ENCODE results near the gene CBL. TPM values are rescaled to one million over a fixed set of nuclear protein-coding genes. Genes with fewer than 3 reads are reported as not detected.
A peak's percentile ranks its signal among the peaks of the same experiment; 100 is the strongest.

CBL gene
- total and polyA plus RNA-seq, 10 of the 15 experiments (the other 5 are each of a cell fraction or from before 2014, with no cell fraction given) = 3.9 to 27.1 (median 9.5) TPM

GRCh38 chr11:119318240-119319135, 112.3 kb downstream of the CBL start:
- SMC1A ChIA-PET (ENCODE audit: uncharacterized antibody, unreplicated experiment) = interaction anchor here (1.0 to 3.5 kb wide), 3 partner anchors 19 to 112 kb away, joined by 3 to 14 read pairs (median 3); partner anchors contain the start of gene CBL
- Histone ChIP-seq H3K79me2 (ENCODE audit: control insufficient read depth, insufficient read depth, low read length) (no peaks in the 10 kb centered on the region), H3K4me2 (ENCODE audit: control insufficient read depth, insufficient read depth) (peak overlapping the region; percentile 50), H3K4me1 (ENCODE audit: control insufficient read depth, insufficient read depth, low read length) (peaks cover 48% of the 10 kb centered on the region), H3K27me3 (replicated peaks in 1 of 2; ENCODE audit: control insufficient read depth in 2 of 2, insufficient read depth in 2 of 2, low read length in 1 of 2) (peaks cover 1 to 15% of the 10 kb centered on the region in 2 experiments; a peak in 3 of 4 replicates), H3K9ac (ENCODE audit: control insufficient read depth, insufficient read depth, low read length) (peak overlapping the region; percentile 34; the same call in 1 of the 2 replicates), H3K9me3 (replicated peaks; ENCODE audit: control insufficient read depth, insufficient read depth, low read length) (no peaks in the 10 kb centered on the region), H3K4me3 (no peak overlapping the region), H3K27ac (ENCODE audit: control insufficient read depth, insufficient read depth) (peak overlapping the region; percentile 58), H4K20me1 (ENCODE audit: control insufficient read depth, insufficient read depth) (no peaks in the 10 kb centered on the region), H2AFZ (ENCODE audit: control insufficient read depth, low read depth, low read length) (peak overlapping the region; percentile 6), H3K36me3 (ENCODE audit: control insufficient read depth in 2 of 2, insufficient read depth in 2 of 2, low read length in 1 of 2) (no peaks in the 10 kb centered on the region)
- intact Hi-C loops (cut with micrococcal nuclease; ENCODE audit: unreplicated experiment) (no loop called here), in situ Hi-C loops (cut with MboI) (no loop called here)
- BruUV-seq (replicated peaks) = no TSS peak
- POLR2A ChIA-PET = interaction anchor here (0.6 to 1.7 kb wide), 13 partner anchors 8 to 197 kb away, joined by 3 to 7 read pairs (median 3); partner anchors contain the start of genes CBL, HINFP and RNF26
- 32% methylated on average over 22 of the region's 22 CpGs for WGBS (ENCODE audit: insufficient coverage, insufficient replicate concordance, low lambda C conversion rate, missing lambda C conversion rate)
- RAD21 ChIA-PET (ENCODE audit: unreplicated experiment) = interaction anchor here (0.5 to 1.2 kb wide), 5 partner anchors 10 to 251 kb away, joined by 3 to 5 read pairs (median 3); partner anchors contain the start of gene VPS11
- DNase-seq (ENCODE audit: low read depth, low spot score) (peak; percentile 70), ATAC-seq (peak; percentile 43), FAIRE-seq (peak; percentile 85)
- CTCF ChIA-PET = interaction anchor here (0.7 to 1.5 kb wide), 6 partner anchors 8 to 150 kb away, joined by 3 to 7 read pairs (median 4); partner anchors contain the start of genes NLRX1 and RNF26
- TF ChIP-seq KLF5 (IDR thresholded peaks at IDR 0.05; ENCODE audit: partially characterized antibody) (no peak), MEF2A (IDR thresholded peaks at IDR 0.05; ENCODE audit: insufficient read depth, low read depth, low read length) (no peak), BACH1 (IDR thresholded peaks at IDR 0.05; ENCODE audit: borderline replicate concordance) (no peak), SMAD1 (IDR thresholded peaks at IDR 0.05; ENCODE audit: low read depth, partially characterized antibody) (no peak), SUPT20H (IDR thresholded peaks at IDR 0.05; ENCODE audit: borderline replicate concordance, control insufficient read depth, low read depth, low read length) (no peak), NFYB (IDR thresholded peaks at IDR 0.05; ENCODE audit: insufficient read depth, low read depth, low read length) (no peak), TCF7 (IDR thresholded peaks at IDR 0.05; ENCODE audit: borderline replicate concordance) (no peak), CHD4 (IDR thresholded peaks at IDR 0.05) (no peak), USF1 (IDR thresholded peaks at IDR 0.05; ENCODE audit: borderline replicate concordance, extremely low read length, insufficient read depth, low read depth, low read length) (no peak), RFX5 (IDR thresholded peaks at IDR 0.05; ENCODE audit: low read depth, low read length) (no peak), ZSCAN29 (IDR thresholded peaks at IDR 0.05) (no peak), NFXL1 (IDR thresholded peaks at IDR 0.05; ENCODE audit: borderline replicate concordance) (no peak), NFYA (IDR thresholded peaks at IDR 0.05; ENCODE audit: borderline replicate concordance, low read depth, low read length) (no peak), CHD1 (IDR thresholded peaks at IDR 0.05; ENCODE audit: low read depth, low read length) (no peak), SIN3A (IDR thresholded peaks at IDR 0.05; ENCODE audit: low read depth, low read length) (no peak), BRCA1 (IDR thresholded peaks at IDR 0.05; ENCODE audit: low read depth, low read length) (no peak), CEBPB (IDR thresholded peaks at IDR 0.05; ENCODE audit: borderline replicate concordance in 1 of 2, low read depth in 2 of 2, low read length in 2 of 2) (no peak), SREBF1 (IDR thresholded peaks at IDR 0.05; ENCODE audit: low read length) (no peak), PAX8 (IDR thresholded peaks at IDR 0.05) (no peak), RBBP5 (conservative IDR thresholded peaks at IDR 0.05) (no peak)
- TF ChIP-seq, protein P1, sequence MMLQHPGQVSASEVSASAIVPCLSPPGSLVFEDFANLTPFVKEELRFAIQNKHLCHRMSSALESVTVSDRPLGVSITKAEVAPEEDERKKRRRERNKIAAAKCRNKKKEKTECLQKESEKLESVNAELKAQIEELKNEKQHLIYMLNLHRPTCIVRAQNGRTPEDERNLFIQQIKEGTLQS (IDR thresholded peaks at IDR 0.05; ENCODE audit: borderline replicate concordance, extremely low read depth, low read depth, low read length) = no peak
- TF ChIP-seq, protein P2, sequence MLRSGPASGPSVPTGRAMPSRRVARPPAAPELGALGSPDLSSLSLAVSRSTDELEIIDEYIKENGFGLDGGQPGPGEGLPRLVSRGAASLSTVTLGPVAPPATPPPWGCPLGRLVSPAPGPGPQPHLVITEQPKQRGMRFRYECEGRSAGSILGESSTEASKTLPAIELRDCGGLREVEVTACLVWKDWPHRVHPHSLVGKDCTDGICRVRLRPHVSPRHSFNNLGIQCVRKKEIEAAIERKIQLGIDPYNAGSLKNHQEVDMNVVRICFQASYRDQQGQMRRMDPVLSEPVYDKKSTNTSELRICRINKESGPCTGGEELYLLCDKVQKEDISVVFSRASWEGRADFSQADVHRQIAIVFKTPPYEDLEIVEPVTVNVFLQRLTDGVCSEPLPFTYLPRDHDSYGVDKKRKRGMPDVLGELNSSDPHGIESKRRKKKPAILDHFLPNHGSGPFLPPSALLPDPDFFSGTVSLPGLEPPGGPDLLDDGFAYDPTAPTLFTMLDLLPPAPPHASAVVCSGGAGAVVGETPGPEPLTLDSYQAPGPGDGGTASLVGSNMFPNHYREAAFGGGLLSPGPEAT (IDR thresholded peaks at IDR 0.05; ENCODE audit: low read depth) = no peak

Data from GM12878 (cell line).